HepG2 (cell line): ENCODE results near the gene VASN. TPM values are rescaled to one million over a fixed set of nuclear protein-coding genes. Genes with fewer than 3 reads are reported as not detected.
A peak's percentile ranks its signal among the peaks of the same experiment; 100 is the strongest.

Experiments
- BRCA1 ChIP-seq: sonication (generic); formaldehyde crosslinking; IDR thresholded peaks from 2 replicates; pipeline ENCODE4 v1.4.0; 2020; ENCODE audit warnings: missing genetic modification reagents
- CBX5 ChIP-seq: sonication (generic); formaldehyde crosslinking; IDR thresholded peaks from 2 replicates; pipeline ENCODE4 v1.4.0; 2020; ENCODE audit warnings: missing genetic modification reagents, borderline replicate concordance
- CENPT ChIP-seq: sonication (generic); formaldehyde crosslinking; IDR thresholded peaks from 2 replicates; pipeline ENCODE4 v1.8.0; 2022; ENCODE audit warnings: low read depth, mild to moderate bottlenecking, moderate library complexity, missing genetic modification reagents
- DNMT1 ChIP-seq: sonication (generic); formaldehyde crosslinking; IDR thresholded peaks from 2 replicates; pipeline ENCODE4 v1.5.1; 2020; ENCODE audit warnings: mild to moderate bottlenecking, missing genetic modification reagents
- KLF13 ChIP-seq: sonication (generic); formaldehyde crosslinking; IDR thresholded peaks from 2 replicates; pipeline ENCODE4 v1.4.0; 2020; ENCODE audit warnings: mild to moderate bottlenecking, missing genetic modification reagents
- MED8 ChIP-seq: sonication (generic); formaldehyde crosslinking; IDR thresholded peaks from 2 replicates; pipeline ENCODE4 v1.8.1; 2023; ENCODE audit warnings: mild to moderate bottlenecking, missing genetic modification reagents; ENCODE audit not compliant: insufficient replicate concordance
- MTA3 ChIP-seq: sonication (generic); formaldehyde crosslinking; IDR thresholded peaks from 2 replicates; pipeline ENCODE4 v1.4.0; 2020; ENCODE audit warnings: missing genetic modification reagents
- SNRNP70 ChIP-seq: fragments of 200-400 bp; formaldehyde crosslinking; IDR thresholded peaks from 2 replicates; pipeline ENCODE4 v1.6.1; 2017; ENCODE audit warnings: mild to moderate bottlenecking, low read depth, low read length, moderate library complexity
- USF2 ChIP-seq, 2 experiments: sonication (generic) in 1 of 2; formaldehyde crosslinking in 1 of 2; IDR thresholded peaks; 2 replicates each; pipeline versions ENCODE4 v1.5.1 to v1.6.1; 2011 to 2020; ENCODE audit warnings: borderline replicate concordance in 1 of 2, low read depth in 1 of 2, low read length in 1 of 2, mild to moderate bottlenecking in 1 of 2, missing genetic modification reagents in 1 of 2, moderate library complexity in 1 of 2
- ZNF10 ChIP-seq: sonication (generic); formaldehyde crosslinking; IDR thresholded peaks from 2 replicates; pipeline ENCODE4 v1.4.0; 2020; ENCODE audit warnings: mild to moderate bottlenecking, low read depth, missing genetic modification reagents, borderline replicate concordance
- ZNF256 ChIP-seq: sonication (generic); formaldehyde crosslinking; conservative IDR thresholded peaks from 2 replicates; pipeline ENCODE4 v1.4.0; 2020; ENCODE audit warnings: missing genetic modification reagents
- ZNF501 ChIP-seq: sonication (generic); formaldehyde crosslinking; IDR thresholded peaks from 2 replicates; pipeline ENCODE4 v1.5.1; 2020; ENCODE audit warnings: mild to moderate bottlenecking, moderate library complexity, missing genetic modification reagents
- ZNF512B ChIP-seq: sonication (generic); formaldehyde crosslinking; IDR thresholded peaks from 2 replicates; pipeline ENCODE4 v1.5.1; 2020; ENCODE audit warnings: missing genetic modification reagents, mild to moderate bottlenecking, borderline replicate concordance
- polyA plus RNA-seq, 8 experiments: library from polyadenylated mRNA; depleted of rRNA in 3 of 8; stranded (reverse) in 7 of 8; unstranded in 1 of 8; fragments of >200 nt; fragmentation: Illumina TruSeq in 4 of 8; extraction: Trizol in 4 of 8; gene quantifications; 2 replicates each; pipeline versions ENCODE4 v1.2.1 to v1.2.3, GENCODE V29; 2011 to 2016; ENCODE audit warnings: low read depth in 4 of 8, missing spikeins in 1 of 8, mixed read lengths in 1 of 8; ENCODE audit not compliant: insufficient read depth in 1 of 8
- total RNA-seq, 5 experiments: library from RNA; depleted of rRNA; stranded (reverse); fragments of >200 nt; fragmentation: Illumina TruSeq; extraction: Trizol; gene quantifications; 2 replicates each; pipeline ENCODE4 v1.2.3, GENCODE V29; 2016; ENCODE audit warnings: low read depth in 1 of 5
- TF ChIP-seq, protein P1 (sequence below): sonication (generic); formaldehyde crosslinking; conservative IDR thresholded peaks from 2 replicates; pipeline ENCODE4 v1.4.0; 2020; ENCODE audit warnings: mild to moderate bottlenecking, missing genetic modification reagents, moderate library complexity
- TF ChIP-seq, protein P2 (sequence below): conservative IDR thresholded peaks from 2 replicates; pipeline ENCODE4 v1.6.1; 2018; ENCODE audit warnings: missing genetic modification reagents
- TF ChIP-seq, protein P3 (sequence below): sonication (generic); formaldehyde crosslinking; IDR thresholded peaks from 2 replicates; pipeline ENCODE4 v1.5.0; 2020; ENCODE audit warnings: mild to moderate bottlenecking, missing genetic modification reagents

Gene VASN
- total and polyA plus RNA-seq, 2 of the 13 experiments (the other 11 are each of a cell fraction or from before 2014, with no cell fraction given), result 8.4 to 18.2 TPM

GRCh38 chr16:4425378-4426020, 53.9 kb downstream of the VASN start, which contains the start of gene DNAJA3 (continued):
- TF ChIP-seq, protein P1, sequence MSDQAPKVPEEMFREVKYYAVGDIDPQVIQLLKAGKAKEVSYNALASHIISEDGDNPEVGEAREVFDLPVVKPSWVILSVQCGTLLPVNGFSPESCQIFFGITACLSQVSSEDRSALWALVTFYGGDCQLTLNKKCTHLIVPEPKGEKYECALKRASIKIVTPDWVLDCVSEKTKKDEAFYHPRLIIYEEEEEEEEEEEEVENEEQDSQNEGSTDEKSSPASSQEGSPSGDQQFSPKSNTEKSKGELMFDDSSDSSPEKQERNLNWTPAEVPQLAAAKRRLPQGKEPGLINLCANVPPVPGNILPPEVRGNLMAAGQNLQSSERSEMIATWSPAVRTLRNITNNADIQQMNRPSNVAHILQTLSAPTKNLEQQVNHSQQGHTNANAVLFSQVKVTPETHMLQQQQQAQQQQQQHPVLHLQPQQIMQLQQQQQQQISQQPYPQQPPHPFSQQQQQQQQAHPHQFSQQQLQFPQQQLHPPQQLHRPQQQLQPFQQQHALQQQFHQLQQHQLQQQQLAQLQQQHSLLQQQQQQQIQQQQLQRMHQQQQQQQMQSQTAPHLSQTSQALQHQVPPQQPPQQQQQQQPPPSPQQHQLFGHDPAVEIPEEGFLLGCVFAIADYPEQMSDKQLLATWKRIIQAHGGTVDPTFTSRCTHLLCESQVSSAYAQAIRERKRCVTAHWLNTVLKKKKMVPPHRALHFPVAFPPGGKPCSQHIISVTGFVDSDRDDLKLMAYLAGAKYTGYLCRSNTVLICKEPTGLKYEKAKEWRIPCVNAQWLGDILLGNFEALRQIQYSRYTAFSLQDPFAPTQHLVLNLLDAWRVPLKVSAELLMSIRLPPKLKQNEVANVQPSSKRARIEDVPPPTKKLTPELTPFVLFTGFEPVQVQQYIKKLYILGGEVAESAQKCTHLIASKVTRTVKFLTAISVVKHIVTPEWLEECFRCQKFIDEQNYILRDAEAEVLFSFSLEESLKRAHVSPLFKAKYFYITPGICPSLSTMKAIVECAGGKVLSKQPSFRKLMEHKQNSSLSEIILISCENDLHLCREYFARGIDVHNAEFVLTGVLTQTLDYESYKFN, result no peak
- TF ChIP-seq CENPT (CRISPR knock-in tag) (peak; percentile 92; the same call in 1 of the 2 replicates), ZNF501 (CRISPR knock-in tag) (no peak), DNMT1 (CRISPR knock-in tag) (peak; percentile 65; the same call in 1 of the 2 replicates), ZNF512B (CRISPR knock-in tag) (no peak), MTA3 (CRISPR knock-in tag) (no peak), KLF13 (no peak), ZNF256 (no peak; the same call in 1 of the 2 replicates), SNRNP70 (no peak), BRCA1 (CRISPR knock-in tag) (no peak), CBX5 (CRISPR knock-in tag) (0 out of 2 replicates have a peak, but pooled peaks have one; percentile 12), ZNF10 (CRISPR knock-in tag) (no peak), USF2 (IDR thresholded peaks at IDR 0.05; ENCODE audit: low read depth, low read length) (no peak), USF2 (CRISPR knock-in tag; IDR thresholded peaks at IDR 0.05; ENCODE audit: borderline replicate concordance) (no peak), MED8 (CRISPR knock-in tag) (peak; percentile 46)
- TF ChIP-seq, protein P2, sequence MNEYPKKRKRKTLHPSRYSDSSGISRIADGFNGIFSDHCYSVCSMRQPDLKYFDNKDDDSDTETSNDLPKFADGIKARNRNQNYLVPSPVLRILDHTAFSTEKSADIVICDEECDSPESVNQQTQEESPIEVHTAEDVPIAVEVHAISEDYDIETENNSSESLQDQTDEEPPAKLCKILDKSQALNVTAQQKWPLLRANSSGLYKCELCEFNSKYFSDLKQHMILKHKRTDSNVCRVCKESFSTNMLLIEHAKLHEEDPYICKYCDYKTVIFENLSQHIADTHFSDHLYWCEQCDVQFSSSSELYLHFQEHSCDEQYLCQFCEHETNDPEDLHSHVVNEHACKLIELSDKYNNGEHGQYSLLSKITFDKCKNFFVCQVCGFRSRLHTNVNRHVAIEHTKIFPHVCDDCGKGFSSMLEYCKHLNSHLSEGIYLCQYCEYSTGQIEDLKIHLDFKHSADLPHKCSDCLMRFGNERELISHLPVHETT, result no peak
- TF ChIP-seq, protein P3, sequence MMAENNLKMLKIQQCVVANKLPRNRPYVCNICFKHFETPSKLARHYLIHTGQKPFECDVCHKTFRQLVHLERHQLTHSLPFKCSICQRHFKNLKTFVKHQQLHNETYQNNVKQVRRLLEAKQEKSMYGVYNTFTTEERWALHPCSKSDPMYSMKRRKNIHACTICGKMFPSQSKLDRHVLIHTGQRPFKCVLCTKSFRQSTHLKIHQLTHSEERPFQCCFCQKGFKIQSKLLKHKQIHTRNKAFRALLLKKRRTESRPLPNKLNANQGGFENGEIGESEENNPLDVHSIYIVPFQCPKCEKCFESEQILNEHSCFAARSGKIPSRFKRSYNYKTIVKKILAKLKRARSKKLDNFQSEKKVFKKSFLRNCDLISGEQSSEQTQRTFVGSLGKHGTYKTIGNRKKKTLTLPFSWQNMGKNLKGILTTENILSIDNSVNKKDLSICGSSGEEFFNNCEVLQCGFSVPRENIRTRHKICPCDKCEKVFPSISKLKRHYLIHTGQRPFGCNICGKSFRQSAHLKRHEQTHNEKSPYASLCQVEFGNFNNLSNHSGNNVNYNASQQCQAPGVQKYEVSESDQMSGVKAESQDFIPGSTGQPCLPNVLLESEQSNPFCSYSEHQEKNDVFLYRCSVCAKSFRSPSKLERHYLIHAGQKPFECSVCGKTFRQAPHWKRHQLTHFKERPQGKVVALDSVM, result no peak
